ENCODE measurements around the gene HEXD.

The HEXD gene

DNA sequence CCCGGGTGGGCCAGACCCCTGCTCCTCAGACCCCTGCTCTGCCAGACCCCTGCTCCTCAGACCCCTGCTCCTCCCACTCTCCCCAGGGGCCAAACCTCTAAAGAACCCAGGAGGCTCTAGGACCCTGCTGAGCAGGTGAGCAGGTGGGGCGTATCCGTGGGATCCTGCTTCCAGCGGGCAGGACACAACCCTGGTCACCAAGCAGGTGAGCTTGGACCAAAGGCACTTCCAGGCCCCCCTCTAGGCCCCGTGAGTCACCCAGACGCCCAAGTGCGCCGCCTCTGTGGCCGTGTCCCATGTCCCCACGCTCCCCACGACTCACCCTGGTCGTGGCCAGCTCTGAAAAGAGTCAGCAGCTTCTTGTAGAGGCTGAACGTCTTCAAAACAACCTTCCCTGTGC, 27.4 kb downstream of the HEXD start:
- TF ChIP-seq TOX (CRISPR knock-in tag; IDR thresholded peaks at IDR 0.05; ENCODE audit: borderline replicate concordance) (no peak), GLIS3 (CRISPR knock-in tag; IDR thresholded peaks at IDR 0.05) (no peak), ESRRG (CRISPR knock-in tag; IDR thresholded peaks at IDR 0.05) (no peak), ZNF70 (CRISPR knock-in tag; IDR thresholded peaks at IDR 0.05) (no peak), ZNF565 (CRISPR knock-in tag; conservative IDR thresholded peaks at IDR 0.05; ENCODE audit: low read depth) (no peak), SNAI2 (CRISPR knock-in tag; IDR thresholded peaks at IDR 0.05) (no peak), PPARA (CRISPR knock-in tag; IDR thresholded peaks at IDR 0.05; ENCODE audit: borderline replicate concordance) (no peak), ISL1 (CRISPR knock-in tag; IDR thresholded peaks at IDR 0.05) (no peak), CSDC2 (CRISPR knock-in tag; IDR thresholded peaks at IDR 0.05) (no peak), ZFP3 (CRISPR knock-in tag; IDR thresholded peaks at IDR 0.05) (no peak), OSR1 (CRISPR knock-in tag; IDR thresholded peaks at IDR 0.05) (no peak), BACH2 (CRISPR knock-in tag; IDR thresholded peaks at IDR 0.05; ENCODE audit: borderline replicate concordance) (no peak), ZNF8 (CRISPR knock-in tag; IDR thresholded peaks at IDR 0.05) (no peak)
- TF ChIP-seq, protein P1, sequence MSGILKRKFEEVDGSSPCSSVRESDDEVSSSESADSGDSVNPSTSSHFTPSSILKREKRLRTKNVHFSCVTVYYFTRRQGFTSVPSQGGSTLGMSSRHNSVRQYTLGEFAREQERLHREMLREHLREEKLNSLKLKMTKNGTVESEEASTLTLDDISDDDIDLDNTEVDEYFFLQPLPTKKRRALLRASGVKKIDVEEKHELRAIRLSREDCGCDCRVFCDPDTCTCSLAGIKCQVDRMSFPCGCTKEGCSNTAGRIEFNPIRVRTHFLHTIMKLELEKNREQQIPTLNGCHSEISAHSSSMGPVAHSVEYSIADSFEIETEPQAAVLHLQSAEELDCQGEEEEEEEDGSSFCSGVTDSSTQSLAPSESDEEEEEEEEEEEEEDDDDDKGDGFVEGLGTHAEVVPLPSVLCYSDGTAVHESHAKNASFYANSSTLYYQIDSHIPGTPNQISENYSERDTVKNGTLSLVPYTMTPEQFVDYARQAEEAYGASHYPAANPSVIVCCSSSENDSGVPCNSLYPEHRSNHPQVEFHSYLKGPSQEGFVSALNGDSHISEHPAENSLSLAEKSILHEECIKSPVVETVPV (CRISPR knock-in tag; IDR thresholded peaks at IDR 0.05), result no peak
- TF ChIP-seq, protein P2, sequence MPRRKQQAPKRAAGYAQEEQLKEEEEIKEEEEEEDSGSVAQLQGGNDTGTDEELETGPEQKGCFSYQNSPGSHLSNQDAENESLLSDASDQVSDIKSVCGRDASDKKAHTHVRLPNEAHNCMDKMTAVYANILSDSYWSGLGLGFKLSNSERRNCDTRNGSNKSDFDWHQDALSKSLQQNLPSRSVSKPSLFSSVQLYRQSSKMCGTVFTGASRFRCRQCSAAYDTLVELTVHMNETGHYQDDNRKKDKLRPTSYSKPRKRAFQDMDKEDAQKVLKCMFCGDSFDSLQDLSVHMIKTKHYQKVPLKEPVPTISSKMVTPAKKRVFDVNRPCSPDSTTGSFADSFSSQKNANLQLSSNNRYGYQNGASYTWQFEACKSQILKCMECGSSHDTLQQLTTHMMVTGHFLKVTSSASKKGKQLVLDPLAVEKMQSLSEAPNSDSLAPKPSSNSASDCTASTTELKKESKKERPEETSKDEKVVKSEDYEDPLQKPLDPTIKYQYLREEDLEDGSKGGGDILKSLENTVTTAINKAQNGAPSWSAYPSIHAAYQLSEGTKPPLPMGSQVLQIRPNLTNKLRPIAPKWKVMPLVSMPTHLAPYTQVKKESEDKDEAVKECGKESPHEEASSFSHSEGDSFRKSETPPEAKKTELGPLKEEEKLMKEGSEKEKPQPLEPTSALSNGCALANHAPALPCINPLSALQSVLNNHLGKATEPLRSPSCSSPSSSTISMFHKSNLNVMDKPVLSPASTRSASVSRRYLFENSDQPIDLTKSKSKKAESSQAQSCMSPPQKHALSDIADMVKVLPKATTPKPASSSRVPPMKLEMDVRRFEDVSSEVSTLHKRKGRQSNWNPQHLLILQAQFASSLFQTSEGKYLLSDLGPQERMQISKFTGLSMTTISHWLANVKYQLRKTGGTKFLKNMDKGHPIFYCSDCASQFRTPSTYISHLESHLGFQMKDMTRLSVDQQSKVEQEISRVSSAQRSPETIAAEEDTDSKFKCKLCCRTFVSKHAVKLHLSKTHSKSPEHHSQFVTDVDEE (CRISPR knock-in tag; IDR thresholded peaks at IDR 0.05), result no peak
- TF ChIP-seq, protein P3, sequence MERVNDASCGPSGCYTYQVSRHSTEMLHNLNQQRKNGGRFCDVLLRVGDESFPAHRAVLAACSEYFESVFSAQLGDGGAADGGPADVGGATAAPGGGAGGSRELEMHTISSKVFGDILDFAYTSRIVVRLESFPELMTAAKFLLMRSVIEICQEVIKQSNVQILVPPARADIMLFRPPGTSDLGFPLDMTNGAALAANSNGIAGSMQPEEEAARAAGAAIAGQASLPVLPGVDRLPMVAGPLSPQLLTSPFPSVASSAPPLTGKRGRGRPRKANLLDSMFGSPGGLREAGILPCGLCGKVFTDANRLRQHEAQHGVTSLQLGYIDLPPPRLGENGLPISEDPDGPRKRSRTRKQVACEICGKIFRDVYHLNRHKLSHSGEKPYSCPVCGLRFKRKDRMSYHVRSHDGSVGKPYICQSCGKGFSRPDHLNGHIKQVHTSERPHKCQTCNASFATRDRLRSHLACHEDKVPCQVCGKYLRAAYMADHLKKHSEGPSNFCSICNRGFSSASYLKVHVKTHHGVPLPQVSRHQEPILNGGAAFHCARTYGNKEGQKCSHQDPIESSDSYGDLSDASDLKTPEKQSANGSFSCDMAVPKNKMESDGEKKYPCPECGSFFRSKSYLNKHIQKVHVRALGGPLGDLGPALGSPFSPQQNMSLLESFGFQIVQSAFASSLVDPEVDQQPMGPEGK (CRISPR knock-in tag; IDR thresholded peaks at IDR 0.05; ENCODE audit: borderline replicate concordance), result no peak
- ATAC-seq, result no peak

DNA sequence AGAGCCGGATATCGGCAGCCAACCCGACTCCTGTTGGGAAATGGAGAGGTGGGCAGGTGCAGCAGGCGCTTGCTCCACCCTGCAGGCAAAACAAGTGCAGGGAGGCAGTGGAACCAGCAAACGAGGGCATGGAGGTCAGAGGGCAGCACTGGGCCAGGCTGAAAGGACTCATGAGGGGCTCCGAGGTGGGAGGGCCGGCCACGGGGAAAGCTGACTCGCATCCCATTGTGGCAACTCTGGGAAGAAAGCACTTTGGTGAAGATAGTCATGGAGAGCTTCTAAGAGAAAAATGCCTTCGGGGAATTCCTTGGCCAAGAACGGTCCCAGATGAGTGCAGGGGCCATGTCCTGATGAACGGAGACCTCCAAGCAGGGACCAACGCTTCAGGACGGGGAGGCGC, 28.0 kb downstream of the HEXD start:
- no peak for TF ChIP-seq GLIS3 (CRISPR knock-in tag; IDR thresholded peaks at IDR 0.05)
- TF ChIP-seq OSR1 (CRISPR knock-in tag; IDR thresholded peaks at IDR 0.05), result no peak
- no peak for TF ChIP-seq ZC3H10 (CRISPR knock-in tag; IDR thresholded peaks at IDR 0.05)
- TF ChIP-seq RARB (CRISPR knock-in tag; IDR thresholded peaks at IDR 0.05), result no peak
- no peak for TF ChIP-seq SNAI2 (CRISPR knock-in tag; IDR thresholded peaks at IDR 0.05)
- TF ChIP-seq ZFP3 (CRISPR knock-in tag; IDR thresholded peaks at IDR 0.05), result no peak
- no peak for TF ChIP-seq TOX (CRISPR knock-in tag; IDR thresholded peaks at IDR 0.05; ENCODE audit: borderline replicate concordance)
- no peak for TF ChIP-seq TCF4 (CRISPR knock-in tag; IDR thresholded peaks at IDR 0.05; ENCODE audit: borderline replicate concordance)
- TF ChIP-seq, protein P4, sequence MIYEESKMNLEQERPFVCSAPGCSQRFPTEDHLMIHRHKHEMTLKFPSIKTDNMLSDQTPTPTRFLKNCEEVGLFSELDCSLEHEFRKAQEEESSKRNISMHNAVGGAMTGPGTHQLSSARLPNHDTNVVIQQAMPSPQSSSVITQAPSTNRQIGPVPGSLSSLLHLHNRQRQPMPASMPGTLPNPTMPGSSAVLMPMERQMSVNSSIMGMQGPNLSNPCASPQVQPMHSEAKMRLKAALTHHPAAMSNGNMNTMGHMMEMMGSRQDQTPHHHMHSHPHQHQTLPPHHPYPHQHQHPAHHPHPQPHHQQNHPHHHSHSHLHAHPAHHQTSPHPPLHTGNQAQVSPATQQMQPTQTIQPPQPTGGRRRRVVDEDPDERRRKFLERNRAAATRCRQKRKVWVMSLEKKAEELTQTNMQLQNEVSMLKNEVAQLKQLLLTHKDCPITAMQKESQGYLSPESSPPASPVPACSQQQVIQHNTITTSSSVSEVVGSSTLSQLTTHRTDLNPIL (CRISPR knock-in tag; IDR thresholded peaks at IDR 0.05; ENCODE audit: low read depth), result no peak
- no peak for TF ChIP-seq ZNF565 (CRISPR knock-in tag; conservative IDR thresholded peaks at IDR 0.05; ENCODE audit: low read depth)
- no peak for TF ChIP-seq ISL1 (CRISPR knock-in tag; IDR thresholded peaks at IDR 0.05)
- no peak for TF ChIP-seq ARNTL (CRISPR knock-in tag; IDR thresholded peaks at IDR 0.05; ENCODE audit: borderline replicate concordance, low read depth)
- no peak for TF ChIP-seq ZFP30 (CRISPR knock-in tag; IDR thresholded peaks at IDR 0.05)
- ATAC-seq, result no peak

DNA sequence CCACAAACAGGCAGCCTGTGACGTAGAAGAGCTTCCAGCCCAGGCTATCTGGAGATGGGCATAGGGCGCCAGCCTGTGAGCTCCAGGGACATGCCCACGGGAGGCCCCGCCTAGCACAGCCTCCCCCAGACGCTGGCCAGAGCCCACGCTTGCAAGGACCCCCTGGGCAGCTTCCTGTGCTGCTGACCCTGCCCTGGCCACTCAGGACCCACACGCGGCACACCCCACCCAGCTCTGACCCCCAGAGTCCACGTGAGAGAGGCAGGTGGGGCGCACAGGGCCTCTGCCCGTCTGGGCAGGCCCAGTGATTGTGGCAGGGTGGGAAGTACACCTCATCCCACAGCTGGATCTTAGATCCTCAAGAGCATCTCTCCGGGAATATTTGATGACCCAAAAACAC, 28.5 kb downstream of the HEXD start:
- ATAC-seq, result no peak
- TF ChIP-seq, protein P5, sequence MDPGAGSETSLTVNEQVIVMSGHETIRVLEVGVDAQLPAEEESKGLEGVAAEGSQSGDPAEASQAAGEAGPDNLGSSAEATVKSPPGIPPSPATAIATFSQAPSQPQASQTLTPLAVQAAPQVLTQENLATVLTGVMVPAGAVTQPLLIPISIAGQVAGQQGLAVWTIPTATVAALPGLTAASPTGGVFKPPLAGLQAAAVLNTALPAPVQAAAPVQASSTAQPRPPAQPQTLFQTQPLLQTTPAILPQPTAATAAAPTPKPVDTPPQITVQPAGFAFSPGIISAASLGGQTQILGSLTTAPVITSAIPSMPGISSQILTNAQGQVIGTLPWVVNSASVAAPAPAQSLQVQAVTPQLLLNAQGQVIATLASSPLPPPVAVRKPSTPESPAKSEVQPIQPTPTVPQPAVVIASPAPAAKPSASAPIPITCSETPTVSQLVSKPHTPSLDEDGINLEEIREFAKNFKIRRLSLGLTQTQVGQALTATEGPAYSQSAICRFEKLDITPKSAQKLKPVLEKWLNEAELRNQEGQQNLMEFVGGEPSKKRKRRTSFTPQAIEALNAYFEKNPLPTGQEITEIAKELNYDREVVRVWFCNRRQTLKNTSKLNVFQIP (CRISPR knock-in tag; IDR thresholded peaks at IDR 0.05; ENCODE audit: borderline replicate concordance, low read depth), result no peak
- TF ChIP-seq, protein P2 (CRISPR knock-in tag; IDR thresholded peaks at IDR 0.05), result no peak
- TF ChIP-seq TOX (CRISPR knock-in tag; IDR thresholded peaks at IDR 0.05; ENCODE audit: borderline replicate concordance) (no peak), ARNTL (CRISPR knock-in tag; IDR thresholded peaks at IDR 0.05; ENCODE audit: borderline replicate concordance, low read depth) (no peak), BACH2 (CRISPR knock-in tag; IDR thresholded peaks at IDR 0.05; ENCODE audit: borderline replicate concordance) (no peak), ZFP30 (CRISPR knock-in tag; IDR thresholded peaks at IDR 0.05) (no peak), OSR1 (CRISPR knock-in tag; IDR thresholded peaks at IDR 0.05) (no peak), ZNF70 (CRISPR knock-in tag; IDR thresholded peaks at IDR 0.05) (no peak), RARB (CRISPR knock-in tag; IDR thresholded peaks at IDR 0.05) (no peak), ZNF8 (CRISPR knock-in tag; IDR thresholded peaks at IDR 0.05) (no peak), TCF4 (CRISPR knock-in tag; IDR thresholded peaks at IDR 0.05; ENCODE audit: borderline replicate concordance) (no peak)
- TF ChIP-seq, protein P4 (CRISPR knock-in tag; IDR thresholded peaks at IDR 0.05; ENCODE audit: low read depth), result no peak
